Measurements from ENCODE around the gene MRPL24. TPM values are rescaled to one million over a fixed set of nuclear protein-coding genes. Genes with fewer than 3 reads are reported as not detected.

MRPL24 gene
- total and polyA plus RNA-seq, 10 donors = 15.2 to 83.5 (median 41.0) TPM

DNA sequence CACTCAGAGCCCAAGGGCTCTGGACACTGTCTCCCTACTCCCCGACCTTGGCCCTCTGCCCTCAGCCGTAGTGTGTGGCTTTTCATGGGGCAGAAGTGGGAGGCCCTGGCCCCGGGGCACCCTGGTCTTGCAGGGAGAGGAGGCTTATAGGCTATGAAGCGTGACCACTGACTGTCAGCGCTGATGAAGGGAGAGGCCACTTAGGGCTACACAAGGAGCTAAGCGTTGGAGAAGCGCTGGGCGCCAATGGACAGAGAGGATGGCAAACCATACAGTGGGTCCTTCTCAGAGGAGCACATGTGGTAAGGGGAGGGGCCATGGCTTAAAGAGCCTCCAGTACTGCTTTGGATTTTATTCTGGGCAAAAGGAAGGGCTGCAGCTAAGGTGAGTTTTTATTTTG is 43.4 kb downstream of the MRPL24 start:
- intact Hi-C loops (cut with DNase I; ENCODE audit: low total_unique reads) = no loop called here
- TF ChIP-seq POLR2A (IDR thresholded peaks at IDR 0.05) = no peak
- TF ChIP-seq, protein P1, sequence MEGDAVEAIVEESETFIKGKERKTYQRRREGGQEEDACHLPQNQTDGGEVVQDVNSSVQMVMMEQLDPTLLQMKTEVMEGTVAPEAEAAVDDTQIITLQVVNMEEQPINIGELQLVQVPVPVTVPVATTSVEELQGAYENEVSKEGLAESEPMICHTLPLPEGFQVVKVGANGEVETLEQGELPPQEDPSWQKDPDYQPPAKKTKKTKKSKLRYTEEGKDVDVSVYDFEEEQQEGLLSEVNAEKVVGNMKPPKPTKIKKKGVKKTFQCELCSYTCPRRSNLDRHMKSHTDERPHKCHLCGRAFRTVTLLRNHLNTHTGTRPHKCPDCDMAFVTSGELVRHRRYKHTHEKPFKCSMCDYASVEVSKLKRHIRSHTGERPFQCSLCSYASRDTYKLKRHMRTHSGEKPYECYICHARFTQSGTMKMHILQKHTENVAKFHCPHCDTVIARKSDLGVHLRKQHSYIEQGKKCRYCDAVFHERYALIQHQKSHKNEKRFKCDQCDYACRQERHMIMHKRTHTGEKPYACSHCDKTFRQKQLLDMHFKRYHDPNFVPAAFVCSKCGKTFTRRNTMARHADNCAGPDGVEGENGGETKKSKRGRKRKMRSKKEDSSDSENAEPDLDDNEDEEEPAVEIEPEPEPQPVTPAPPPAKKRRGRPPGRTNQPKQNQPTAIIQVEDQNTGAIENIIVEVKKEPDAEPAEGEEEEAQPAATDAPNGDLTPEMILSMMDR (IDR thresholded peaks at IDR 0.05 in 8 of 11, conservative IDR thresholded peaks at IDR 0.05 in 3 of 11) = no peak
- no peak for TF ChIP-seq POLR2AphosphoS5 (IDR thresholded peaks at IDR 0.05)
- Histone ChIP-seq H3K9me3 (no peaks in the 10 kb centered on the region), H3K27me3 (replicated peaks in 1 of 7) (peaks cover 0 to 85% (median 19%) of the 10 kb centered on the region in 7 donors), H3K27ac (no peak overlapping the region), H3K4me1 (peaks cover 0 to 15% (median 9%) of the 10 kb centered on the region in 6 donors), H3K4me3 (no peak overlapping the region), H3K36me3 (no peaks in the 10 kb centered on the region)
- 84 to 94% (median 86%) methylated on average over 8 of the region's 8 CpGs for WGBS, 5 donors
- DNase-seq = no peak

DNA sequence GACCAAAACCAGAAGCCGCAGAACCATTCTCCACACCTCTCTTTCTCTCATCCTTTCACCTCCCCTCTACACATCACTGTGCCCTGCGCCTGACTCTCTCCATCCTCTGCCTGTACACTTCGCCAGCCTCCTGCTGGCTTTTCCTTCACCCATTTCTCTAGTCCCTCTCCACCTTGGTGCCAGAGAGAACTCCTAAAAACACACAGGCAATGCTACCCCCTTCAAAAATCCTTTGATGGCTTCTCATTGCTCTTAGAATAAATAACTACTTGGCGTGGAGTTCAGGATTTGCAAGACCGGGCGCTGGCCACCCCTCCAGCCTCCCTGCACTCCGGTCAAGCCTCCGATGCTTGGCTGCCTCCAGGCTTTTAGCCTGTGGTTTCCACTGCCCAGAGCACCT is 44.1 kb downstream of the MRPL24 start:
- no peaks in the 10 kb centered on the region for H3K9me3 ChIP-seq
- H3K4me3 ChIP-seq = no peak overlapping the region
- intact Hi-C loops (cut with DNase I; ENCODE audit: low total_unique reads) = no loop called here
- TF ChIP-seq POLR2AphosphoS5 (IDR thresholded peaks at IDR 0.05) = no peak
- TF ChIP-seq POLR2A (IDR thresholded peaks at IDR 0.05) = no peak
- TF ChIP-seq, protein P1 (IDR thresholded peaks at IDR 0.05 in 8 of 11, conservative IDR thresholded peaks at IDR 0.05 in 3 of 11) = no peak
- peaks cover 0 to 85% (median 26%) of the 10 kb centered on the region in 7 donors for H3K27me3 ChIP-seq (replicated peaks in 1 of 7)
- 87 to 94% (median 89%) methylated on average over 8 of the region's 8 CpGs for WGBS, 5 donors
- H3K27ac ChIP-seq = no peak overlapping the region
- H3K36me3 ChIP-seq = no peaks in the 10 kb centered on the region
- DNase-seq = no peak
- peaks cover 0 to 22% (median 15%) of the 10 kb centered on the region in 6 donors for H3K4me1 ChIP-seq

DNA sequence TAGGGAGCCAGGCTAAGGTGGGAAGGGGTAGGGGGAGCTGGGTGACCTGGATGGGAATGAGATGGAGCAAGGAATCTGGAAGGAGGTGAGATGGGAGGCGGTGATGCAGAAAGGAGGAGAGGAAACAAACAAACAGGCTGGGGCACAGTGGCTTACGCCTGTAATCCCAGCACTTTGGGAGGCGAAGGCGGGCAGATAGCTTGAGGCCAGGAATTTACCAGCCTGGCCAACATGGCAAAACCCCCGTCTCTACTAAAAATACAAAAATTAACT is 46.3 kb downstream of the MRPL24 start:
- WGBS, 5 donors = 91 to 97% (median 95%) methylated on average over 5 of the region's 5 CpGs
- no peak for DNase-seq
- TF ChIP-seq, protein P1 (IDR thresholded peaks at IDR 0.05 in 8 of 11, conservative IDR thresholded peaks at IDR 0.05 in 3 of 11) = no peak
- TF ChIP-seq POLR2AphosphoS5 (IDR thresholded peaks at IDR 0.05) (no peak), POLR2A (IDR thresholded peaks at IDR 0.05) (no peak)
- H3K36me3 ChIP-seq = no peaks in the 10 kb centered on the region
- peaks cover 0 to 85% (median 42%) of the 10 kb centered on the region in 7 donors for H3K27me3 ChIP-seq (replicated peaks in 1 of 7)
- no peak overlapping the region for H3K27ac ChIP-seq
- intact Hi-C loops (cut with DNase I; ENCODE audit: low total_unique reads) = no loop called here
- no peaks in the 10 kb centered on the region for H3K9me3 ChIP-seq
- H3K4me1 ChIP-seq = peaks cover 3 to 43% (median 26%) of the 10 kb centered on the region in 6 donors
- H3K4me3 ChIP-seq = no peak overlapping the region

DNA sequence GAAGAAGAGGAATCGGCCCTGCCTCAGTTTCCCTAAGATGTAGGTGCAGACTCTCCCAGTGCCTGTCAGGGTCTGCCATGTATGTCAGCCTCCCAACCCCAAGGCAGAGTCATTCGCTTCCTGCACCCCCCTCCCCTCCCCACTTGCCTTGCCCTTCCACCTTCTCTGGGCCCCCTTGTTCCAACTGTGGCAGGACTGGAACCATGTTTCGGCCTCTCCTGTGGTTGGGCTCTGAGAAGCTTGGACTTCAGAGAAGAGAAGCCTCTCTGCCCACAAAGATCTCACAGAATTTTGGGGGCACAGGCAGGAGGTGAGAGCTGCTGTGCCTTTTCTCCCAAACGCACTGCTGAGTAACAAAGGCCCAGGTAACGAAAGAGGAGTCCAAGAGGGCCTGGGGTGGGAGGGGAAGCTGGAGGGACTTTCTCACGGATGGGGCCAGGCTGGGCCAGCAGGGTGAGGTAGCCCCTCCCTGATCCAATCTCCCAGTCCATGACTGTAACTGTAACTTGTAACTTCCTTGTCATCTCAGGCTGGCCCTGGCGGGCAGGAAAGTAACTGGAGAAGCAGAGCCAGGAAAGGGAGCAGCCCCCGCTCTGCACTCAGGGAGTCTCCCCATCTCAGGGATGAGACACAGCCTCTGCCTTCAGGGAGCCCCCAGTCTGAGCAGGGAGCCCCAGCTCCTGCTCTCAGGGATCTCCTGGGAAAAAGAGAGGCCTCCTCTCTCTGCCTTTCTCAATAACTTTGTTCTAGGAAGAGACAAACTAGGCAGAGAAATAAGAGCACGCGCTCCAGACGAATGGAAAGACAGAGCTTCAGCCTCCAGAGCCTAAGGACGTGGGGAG is 46.8 kb downstream of the MRPL24 start:
- peaks cover 5 to 49% (median 32%) of the 10 kb centered on the region in 6 donors for H3K4me1 ChIP-seq
- intact Hi-C loops (cut with DNase I; ENCODE audit: low total_unique reads) = no loop called here
- H3K36me3 ChIP-seq = no peaks in the 10 kb centered on the region
- no peak for DNase-seq
- H3K4me3 ChIP-seq = no peak overlapping the region
- 67 to 89% (median 80%) methylated on average over 12 of the region's 12 CpGs for WGBS, 5 donors
- no peak overlapping the region for H3K27ac ChIP-seq
- TF ChIP-seq POLR2A (IDR thresholded peaks at IDR 0.05) = no peak
- TF ChIP-seq POLR2AphosphoS5 (IDR thresholded peaks at IDR 0.05) = no peak
- TF ChIP-seq, protein P1 (IDR thresholded peaks at IDR 0.05 in 8 of 11, conservative IDR thresholded peaks at IDR 0.05 in 3 of 11) = no peak
- H3K27me3 ChIP-seq (replicated peaks in 1 of 7) = peaks cover 0 to 88% (median 42%) of the 10 kb centered on the region in 7 donors
- no peaks in the 10 kb centered on the region for H3K9me3 ChIP-seq

Measured in spleen (tissue), 11 donors.